Activated CD8-positive, alpha-beta memory T cell treated with anti-CD3 and anti-CD28 coated beads, Interleukin-2, amount 50 U/mL, for 48 hours (primary cell): Measurements from ENCODE around the gene PAM16.

ENCODE experiments used
- DNase-seq: peaks from one replicate; pipeline ENCODE4 v3.0.0-alpha.2; 2020

The PAM16 gene

GRCh38 chr16:4317532-4318450 is 33.3 kb downstream of the PAM16 start:
- no peak for DNase-seq

GRCh38 chr16:4316864-4317531 is 34.1 kb downstream of the PAM16 start:
- DNase-seq = no peak

GRCh38 chr16:4316108-4316863 is 34.8 kb downstream of the PAM16 start:
- DNase-seq = no peak

- DNase-seq = peak; percentile 67
Measured at GRCh38 chr16:4315186-4316107, 35.7 kb downstream of the PAM16 start, which contains the start of gene GLIS2. TSS of gene GLIS2 (plus strand) at chr16:4316067. CDS start at chr16:4332281, 16,214 bp downstream.

GRCh38 chr16:4314532-4315185 is 36.5 kb downstream of the PAM16 start:
- peak; percentile 67 for DNase-seq

GRCh38 chr16:4313563-4314531 is 37.3 kb downstream of the PAM16 start:
- DNase-seq = peak; percentile 68

GRCh38 chr16:4309833-4310266 is 41.3 kb downstream of the PAM16 start:
- DNase-seq = peak; percentile 79

GRCh38 chr16:4309102-4309832 is 41.9 kb downstream of the PAM16 start:
- DNase-seq = no peak

- peak; percentile 97 for DNase-seq
Measured at GRCh38 chr16:4307215-4308037, 43.7 kb downstream of the PAM16 start.

- DNase-seq = peak; percentile 63
Measured at GRCh38 chr16:4306470-4307214, 44.5 kb downstream of the PAM16 start.

- no peak for DNase-seq
Measured at GRCh38 chr16:4303973-4304372, 47.1 kb downstream of the PAM16 start.

GRCh38 chr16:4301968-4302367 is 49.2 kb downstream of the PAM16 start:
- DNase-seq = no peak

- no peak for DNase-seq
Measured at GRCh38 chr16:4301177-4301576, 49.9 kb downstream of the PAM16 start.

- DNase-seq = no peak
Measured at GRCh38 chr16:4298761-4299522, 52.2 kb downstream of the PAM16 start.

- DNase-seq = no peak
Measured at GRCh38 chr16:4297480-4297879, 53.6 kb downstream of the PAM16 start.

- no peak for DNase-seq
Measured at GRCh38 chr16:4295581-4295980, 55.5 kb downstream of the PAM16 start.
